Astrocyte (in vitro differentiated cells and primary cell): ENCODE results near the gene XBP1. TPM values are rescaled to one million over a fixed set of nuclear protein-coding genes. Genes with fewer than 3 reads are reported as not detected.
"Not testable (repeated sequence)": the region's sequence is repeated elsewhere in the genome, so short reads cannot be mapped to it uniquely, and the experiment has no call there.

Source experiments
- DNase-seq: peaks from one replicate; pipeline ENCODE4 v3.0.0-alpha.2; 2010; ENCODE audit warnings: low read depth
- FAIRE-seq: peaks from 2 replicates; lab custom pipeline; 2011; peaks lifted over from hg19 to GRCh38; lab: Jason Lieb, UNC
- H2AFZ ChIP-seq: 2 replicates; pipeline ENCODE4 v1.6.0; 2012; ENCODE audit warnings: low read depth, low read length, inconsistent platforms
- H3K27ac ChIP-seq: 2 replicates; pipeline ENCODE4 v1.5.1; 2011; ENCODE audit warnings: low read depth, low read length, inconsistent platforms
- H3K27me3 ChIP-seq: 2 replicates; pipeline ENCODE4 v1.6.0; 2011; ENCODE audit warnings: low read length, inconsistent platforms; ENCODE audit not compliant: insufficient read depth
- H3K36me3 ChIP-seq: 2 replicates; pipeline ENCODE4 v1.5.1; 2011; ENCODE audit warnings: low read length, inconsistent platforms; ENCODE audit not compliant: insufficient read depth
- H3K4me1 ChIP-seq: 2 replicates; pipeline ENCODE4 v1.5.1; 2011; ENCODE audit warnings: low read length, inconsistent platforms; ENCODE audit not compliant: insufficient read depth
- H3K4me2 ChIP-seq: 2 replicates; pipeline ENCODE4 v1.6.0; 2012; ENCODE audit warnings: low read length, inconsistent platforms
- H3K4me3 ChIP-seq: 2 replicates; pipeline ENCODE4 v1.5.1; 2011; ENCODE audit warnings: low read depth, mild to moderate bottlenecking, low read length, inconsistent platforms; ENCODE audit not compliant: insufficient read depth
- H3K79me2 ChIP-seq: 2 replicates; pipeline ENCODE4 v1.6.0; 2012; ENCODE audit warnings: mild to moderate bottlenecking, low read length, inconsistent platforms; ENCODE audit not compliant: insufficient read depth
- H3K9ac ChIP-seq: 2 replicates; pipeline ENCODE4 v1.6.0; 2012; ENCODE audit warnings: mild to moderate bottlenecking, low read length, inconsistent platforms
- H3K9me3 ChIP-seq: 2 replicates; pipeline ENCODE4 v1.5.1; 2012; ENCODE audit warnings: low read depth, mild to moderate bottlenecking, low read length, inconsistent platforms; ENCODE audit not compliant: insufficient read depth
- H4K20me1 ChIP-seq: 2 replicates; pipeline ENCODE4 v1.6.0; 2012; ENCODE audit warnings: low read length, inconsistent platforms; ENCODE audit not compliant: insufficient read depth
- H3K27ac Mint-ChIP-seq: one replicate; pipeline ENCODE4 v1.8.0; 2021; ENCODE audit warnings: mild to moderate bottlenecking, mixed read lengths; ENCODE audit not compliant: unreplicated experiment
- H3K27me3 Mint-ChIP-seq: one replicate; pipeline ENCODE4 v1.8.0; 2021; ENCODE audit warnings: low read depth, mixed read lengths; ENCODE audit not compliant: unreplicated experiment
- H3K36me3 Mint-ChIP-seq: one replicate; pipeline ENCODE4 v1.8.0; 2021; ENCODE audit warnings: low read depth, mixed read lengths; ENCODE audit not compliant: unreplicated experiment
- H3K4me1 Mint-ChIP-seq: one replicate; pipeline ENCODE4 v1.8.0; 2021; ENCODE audit warnings: low read depth, mixed read lengths; ENCODE audit not compliant: unreplicated experiment
- H3K4me3 Mint-ChIP-seq: one replicate; pipeline ENCODE4 v1.8.0; 2021; ENCODE audit warnings: mild to moderate bottlenecking, moderate library complexity, mixed read lengths; ENCODE audit not compliant: unreplicated experiment
- H3K9me3 Mint-ChIP-seq: one replicate; pipeline ENCODE4 v1.8.0; 2021; ENCODE audit warnings: mild to moderate bottlenecking, mixed read lengths; ENCODE audit not compliant: unreplicated experiment
- EZH2 ChIP-seq: IDR thresholded peaks from 2 replicates; pipeline ENCODE4 v1.6.1; 2012; ENCODE audit warnings: mild to moderate bottlenecking, low read length, inconsistent platforms; ENCODE audit not compliant: insufficient read depth
- total RNA-seq: library from RNA; stranded (reverse); gene quantifications from 2 replicates; pipeline ENCODE4 v1.2.1, GENCODE V29; 2021
- TF ChIP-seq, protein P1 (sequence below): IDR thresholded peaks from 2 replicates; pipeline ENCODE4 v1.5.1; 2011; ENCODE audit warnings: low read depth, mild to moderate bottlenecking, inconsistent platforms, low read length, moderate library complexity; ENCODE audit not compliant: insufficient read depth

The XBP1 gene
- total RNA-seq, 1 donor from 2014 or later = 142 TPM

DNA sequence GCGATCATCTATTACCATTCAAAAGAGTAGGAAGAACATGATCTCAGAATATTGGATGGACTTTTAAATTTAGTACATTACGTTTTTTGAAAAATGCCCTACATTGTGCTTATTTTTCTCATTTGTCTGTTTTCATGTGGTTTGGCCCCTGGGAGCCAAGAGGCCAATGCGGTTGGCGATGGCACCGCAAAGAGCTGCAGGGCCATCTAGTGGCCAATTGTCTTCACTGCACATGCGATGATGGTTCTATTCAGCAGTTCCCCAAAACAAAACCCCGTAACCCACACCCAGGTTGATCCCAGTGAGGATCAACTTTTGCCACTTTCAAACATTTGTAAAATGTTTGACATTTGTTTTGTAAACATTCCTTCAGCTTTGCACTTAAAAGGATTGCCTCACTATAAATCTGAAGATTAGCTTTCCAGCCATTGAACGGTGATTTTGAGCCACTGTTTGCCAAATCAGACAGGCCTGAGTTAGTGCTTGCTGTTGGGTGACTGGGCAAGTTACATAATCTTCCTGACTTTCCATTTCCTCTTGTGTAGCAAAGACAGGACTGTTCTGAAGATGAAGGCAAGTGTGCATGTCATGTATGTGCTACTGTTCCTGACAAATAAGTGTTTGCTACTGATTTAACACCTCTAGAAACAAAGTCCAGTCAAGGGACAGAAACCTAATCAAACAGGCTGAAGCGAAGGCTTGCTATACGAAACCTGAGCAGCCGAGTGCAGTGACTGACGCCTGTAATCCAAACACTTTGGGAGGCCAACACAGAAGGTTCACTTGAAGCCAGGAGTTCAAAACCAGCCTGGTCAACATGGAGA, 29.2 kb upstream of the XBP1 start:
- no peaks in the 10 kb centered on the region for H3K79me2 ChIP-seq
- no peak overlapping the region for H3K9ac ChIP-seq
- no peaks in the 10 kb centered on the region for H3K36me3 ChIP-seq
- H3K27ac ChIP-seq = no peak overlapping the region
- DNase-seq (peak; percentile 34), FAIRE-seq (no peak)
- no peaks in the 10 kb centered on the region for H3K4me1 ChIP-seq
- TF ChIP-seq, protein P1, sequence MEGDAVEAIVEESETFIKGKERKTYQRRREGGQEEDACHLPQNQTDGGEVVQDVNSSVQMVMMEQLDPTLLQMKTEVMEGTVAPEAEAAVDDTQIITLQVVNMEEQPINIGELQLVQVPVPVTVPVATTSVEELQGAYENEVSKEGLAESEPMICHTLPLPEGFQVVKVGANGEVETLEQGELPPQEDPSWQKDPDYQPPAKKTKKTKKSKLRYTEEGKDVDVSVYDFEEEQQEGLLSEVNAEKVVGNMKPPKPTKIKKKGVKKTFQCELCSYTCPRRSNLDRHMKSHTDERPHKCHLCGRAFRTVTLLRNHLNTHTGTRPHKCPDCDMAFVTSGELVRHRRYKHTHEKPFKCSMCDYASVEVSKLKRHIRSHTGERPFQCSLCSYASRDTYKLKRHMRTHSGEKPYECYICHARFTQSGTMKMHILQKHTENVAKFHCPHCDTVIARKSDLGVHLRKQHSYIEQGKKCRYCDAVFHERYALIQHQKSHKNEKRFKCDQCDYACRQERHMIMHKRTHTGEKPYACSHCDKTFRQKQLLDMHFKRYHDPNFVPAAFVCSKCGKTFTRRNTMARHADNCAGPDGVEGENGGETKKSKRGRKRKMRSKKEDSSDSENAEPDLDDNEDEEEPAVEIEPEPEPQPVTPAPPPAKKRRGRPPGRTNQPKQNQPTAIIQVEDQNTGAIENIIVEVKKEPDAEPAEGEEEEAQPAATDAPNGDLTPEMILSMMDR = peak; percentile 99
- TF ChIP-seq EZH2 = no peak
- Mint-ChIP-seq H3K4me3 (peak overlapping the region; percentile 23), H3K27me3 (peaks cover 2% of the 10 kb centered on the region), H3K27ac (no peak overlapping the region), H3K4me1 (no peaks in the 10 kb centered on the region), H3K9me3 (peaks cover 2% of the 10 kb centered on the region), H3K36me3 (peaks cover 4% of the 10 kb centered on the region)
- H2AFZ ChIP-seq = no peak overlapping the region
- H3K4me3 ChIP-seq = no peak overlapping the region
- no peaks in the 10 kb centered on the region for H3K27me3 ChIP-seq
- no peaks in the 10 kb centered on the region for H3K9me3 ChIP-seq
- no peak overlapping the region for H3K4me2 ChIP-seq
- H4K20me1 ChIP-seq = peaks cover 10% of the 10 kb centered on the region

- H3K9me3 Mint-ChIP-seq = peaks cover 2% of the 10 kb centered on the region
Measured at GRCh38 chr22:28826921-28827320, 26.6 kb upstream of the XBP1 start.

GRCh38 chr22:28826430-28826829, 26.1 kb upstream of the XBP1 start:
- not testable (repeated sequence) for DNase-seq, H3K79me2 ChIP-seq, H3K9me3 ChIP-seq, H3K4me2 ChIP-seq, H3K9ac ChIP-seq, H3K27me3 Mint-ChIP-seq, H3K27ac Mint-ChIP-seq, H4K20me1 ChIP-seq, H3K4me3 ChIP-seq, H3K4me1 Mint-ChIP-seq, H3K4me3 Mint-ChIP-seq, H3K27me3 ChIP-seq, H3K36me3 Mint-ChIP-seq, H3K4me1 ChIP-seq, FAIRE-seq, H3K9me3 Mint-ChIP-seq, H3K27ac ChIP-seq, H2AFZ ChIP-seq, H3K36me3 ChIP-seq

More at GRCh38 chr22:28826921-28827320, 26.6 kb upstream of the XBP1 start:
- FAIRE-seq (no peak), DNase-seq (no peak)
- Histone ChIP-seq H3K4me2 (no peak overlapping the region), H3K9ac (no peak overlapping the region), H3K79me2 (no peaks in the 10 kb centered on the region), H3K9me3 (no peaks in the 10 kb centered on the region), H3K4me1 (no peaks in the 10 kb centered on the region), H3K27ac (no peak overlapping the region), H3K27me3 (no peaks in the 10 kb centered on the region), H3K36me3 (no peaks in the 10 kb centered on the region), H4K20me1 (peaks cover 10% of the 10 kb centered on the region), H3K4me3 (no peak overlapping the region), H2AFZ (no peak overlapping the region)
- Mint-ChIP-seq H3K4me3 (no peak overlapping the region), H3K4me1 (no peaks in the 10 kb centered on the region), H3K36me3 (peaks cover 6% of the 10 kb centered on the region), H3K27ac (no peak overlapping the region), H3K27me3 (peaks cover 4% of the 10 kb centered on the region)
- no peak for TF ChIP-seq EZH2
- TF ChIP-seq, protein P1 = no peak

- not testable (repeated sequence) for H3K4me3 Mint-ChIP-seq, H3K27ac Mint-ChIP-seq, H3K4me1 ChIP-seq, H3K9ac ChIP-seq, H3K4me3 ChIP-seq, H3K27ac ChIP-seq, H3K4me1 Mint-ChIP-seq, H3K36me3 Mint-ChIP-seq, H2AFZ ChIP-seq, FAIRE-seq, DNase-seq, H3K79me2 ChIP-seq, H3K9me3 Mint-ChIP-seq, H4K20me1 ChIP-seq, H3K36me3 ChIP-seq, H3K9me3 ChIP-seq, H3K4me2 ChIP-seq, H3K27me3 ChIP-seq
- peaks cover 11% of the 10 kb centered on the region for H3K27me3 Mint-ChIP-seq
Measured at GRCh38 chr22:28824455-28824854, 24.1 kb upstream of the XBP1 start.
